GM23338 (cell line): ENCODE data around the gene TRPM1. TPM values are rescaled to one million over a fixed set of nuclear protein-coding genes. Genes with fewer than 3 reads are reported as not detected.

Experiments
- ATAC-seq: fragments of 200-7000 bp; cut with Tn5 transposase; 3 replicates; pipeline ENCODE4 v1.9.1; 2020
- DNase-seq: peaks from one replicate; pipeline ENCODE4 v3.0.0-alpha.2; 2015; ENCODE audit warnings: low spot score
- H2AFZ ChIP-seq: fragments of 200-600 bp; sonication (generic); 2 replicates; pipeline ENCODE4 v1.8.0; 2016; ENCODE audit warnings: antibody characterized with exemption, mild to moderate bottlenecking, moderate library complexity
- H3F3A ChIP-seq: fragments of 200-600 bp; sonication (generic); replicated peaks from 2 replicates; pipeline ENCODE4 v1.8.0; 2017; ENCODE audit warnings: antibody characterized with exemption, mixed run types, low read depth
- H3K27ac ChIP-seq: fragments of 200-600 bp; sonication (generic); 2 replicates; pipeline ENCODE4 v1.6.1; 2016; ENCODE audit warnings: low read depth
- H3K27me3 ChIP-seq: fragments of 200-600 bp; sonication (generic); 2 replicates; pipeline ENCODE4 v1.8.0; 2016; ENCODE audit warnings: mild to moderate bottlenecking, mixed run types, moderate library complexity; ENCODE audit not compliant: insufficient read depth
- H3K36me3 ChIP-seq: fragments of 200-600 bp; sonication (generic); 2 replicates; pipeline ENCODE4 v1.8.0; 2016; ENCODE audit warnings: mild to moderate bottlenecking; ENCODE audit not compliant: insufficient read depth
- H3K4me1 ChIP-seq: fragments of 200-600 bp; sonication (generic); 2 replicates; pipeline ENCODE4 v1.8.0; 2016; ENCODE audit warnings: mild to moderate bottlenecking, moderate library complexity; ENCODE audit not compliant: insufficient read depth
- H3K4me2 ChIP-seq: fragments of 200-600 bp; sonication (generic); 2 replicates; pipeline ENCODE4 v1.7.1; 2017; ENCODE audit warnings: mixed run types
- H3K4me3 ChIP-seq: fragments of 200-600 bp; sonication (generic); 2 replicates; pipeline ENCODE4 v1.6.1; 2016; ENCODE audit warnings: mixed run types
- H3K79me2 ChIP-seq: fragments of 200-600 bp; sonication (generic); replicated peaks from 2 replicates; pipeline ENCODE4 v1.8.0; 2017; ENCODE audit warnings: mild to moderate bottlenecking; ENCODE audit not compliant: insufficient read depth
- H3K9me2 ChIP-seq: fragments of 200-600 bp; sonication (generic); 2 replicates; pipeline ENCODE4 v1.8.0; 2017; ENCODE audit not compliant: insufficient read depth
- H4K20me1 ChIP-seq: fragments of 200-600 bp; sonication (generic); replicated peaks from 2 replicates; pipeline ENCODE4 v1.8.0; 2017; ENCODE audit warnings: mild to moderate bottlenecking; ENCODE audit not compliant: insufficient read depth
- H3K27ac Mint-ChIP-seq: 2 replicates; pipeline ENCODE4 v1.8.0; 2020; ENCODE audit warnings: inconsistent platforms, mild to moderate bottlenecking, moderate library complexity, mixed read lengths
- H3K27me3 Mint-ChIP-seq: 3 replicates; pipeline ENCODE4 v1.8.0; 2022; ENCODE audit warnings: low read depth, mild to moderate bottlenecking, moderate library complexity, mixed read lengths, inconsistent platforms; ENCODE audit not compliant: insufficient read depth, poor library complexity
- H3K36me3 Mint-ChIP-seq: 3 replicates; pipeline ENCODE4 v1.8.0; 2021; ENCODE audit warnings: low read depth, mild to moderate bottlenecking, inconsistent platforms, moderate library complexity, mixed read lengths
- H3K4me1 Mint-ChIP-seq: 3 replicates; pipeline ENCODE4 v1.8.0; 2020; ENCODE audit warnings: mild to moderate bottlenecking, inconsistent platforms, mixed read lengths
- H3K4me3 Mint-ChIP-seq: 3 replicates; pipeline ENCODE4 v1.8.0; 2021; ENCODE audit warnings: moderate library complexity, mild to moderate bottlenecking, inconsistent platforms, mixed read lengths
- H3K9me3 Mint-ChIP-seq: 3 replicates; pipeline ENCODE4 v1.8.0; 2020; ENCODE audit warnings: moderate library complexity, mild to moderate bottlenecking, inconsistent platforms, mixed read lengths
- CREB1 ChIP-seq: fragments of 250-450 bp; sonication (Bioruptor Pico); IDR thresholded peaks from 2 replicates; pipeline ENCODE4 v1.5.0; 2020; ENCODE audit warnings: low read depth, mild to moderate bottlenecking, moderate library complexity
- CTCF ChIP-seq, 2 experiments: fragments of 200-600 bp in 1 of 2; sonication (generic) in 1 of 2; conservative IDR thresholded peaks; 2 replicates each; pipeline versions ENCODE4 v1.5.1 to v1.6.1; 2016 to 2017; ENCODE audit warnings: antibody characterized with exemption in 2 of 2, low read depth in 2 of 2, mild to moderate bottlenecking in 2 of 2, moderate library complexity in 1 of 2
- EZH2 ChIP-seq: fragments of 200-600 bp; sonication (generic); IDR thresholded peaks from one replicate; pipeline ENCODE4 v1.8.0; 2017; ENCODE audit warnings: antibody characterized with exemption, mild to moderate bottlenecking, low read depth; ENCODE audit not compliant: unreplicated experiment
- EZH2phosphoT487 ChIP-seq: fragments of 200-600 bp; sonication (generic); IDR thresholded peaks from one replicate; pipeline ENCODE4 v1.8.1; 2018; ENCODE audit warnings: antibody characterized with exemption; ENCODE audit not compliant: unreplicated experiment
- JUNB ChIP-seq: IDR thresholded peaks from one replicate; pipeline ENCODE4 v1.6.1; 2016; ENCODE audit warnings: antibody characterized with exemption; ENCODE audit not compliant: unreplicated experiment
- NANOG ChIP-seq: IDR thresholded peaks from 2 replicates; pipeline ENCODE4 v1.6.1; 2016; ENCODE audit warnings: antibody characterized with exemption, borderline replicate concordance
- POLR2AphosphoS5 ChIP-seq: IDR thresholded peaks from 2 replicates; pipeline ENCODE4 v1.6.1; 2016; ENCODE audit warnings: antibody characterized with exemption, low read depth
- STAT1 ChIP-seq: IDR thresholded peaks from one replicate; pipeline ENCODE4 v1.6.1; 2016; ENCODE audit warnings: antibody characterized with exemption; ENCODE audit not compliant: unreplicated experiment
- ZNF462 ChIP-seq: fragments of 250-450 bp; sonication (Bioruptor Pico); IDR thresholded peaks from 2 replicates; pipeline ENCODE4 v1.5.0; 2020; ENCODE audit warnings: mild to moderate bottlenecking, moderate library complexity
- polyA plus RNA-seq: library from polyadenylated mRNA; unstranded; fragments of >200 nt; fragmentation: Nextera tagmentation; extraction: Ambion mirVana; gene quantifications from 2 replicates; pipeline ENCODE4 v1.2.1, GENCODE V29; 2016
- total RNA-seq: library from RNA; depleted of rRNA; stranded (reverse); fragments of >200 nt; shearing (Covaris generic); gene quantifications from 2 replicates; pipeline ENCODE4 v1.2.3, GENCODE V29; 2014
- TF ChIP-seq, protein P1 (sequence below): IDR thresholded peaks from 2 replicates; pipeline ENCODE4 v1.6.1; 2016; ENCODE audit warnings: antibody characterized with exemption
- TF ChIP-seq, protein P2 (sequence below): IDR thresholded peaks from one replicate; pipeline ENCODE4 v1.6.1; 2018; ENCODE audit warnings: antibody characterized with exemption; ENCODE audit not compliant: unreplicated experiment

The TRPM1 gene
- total and polyA plus RNA-seq, 2 experiments from 2014 or later, result 0.19 TPM; not detected in 1

DNA sequence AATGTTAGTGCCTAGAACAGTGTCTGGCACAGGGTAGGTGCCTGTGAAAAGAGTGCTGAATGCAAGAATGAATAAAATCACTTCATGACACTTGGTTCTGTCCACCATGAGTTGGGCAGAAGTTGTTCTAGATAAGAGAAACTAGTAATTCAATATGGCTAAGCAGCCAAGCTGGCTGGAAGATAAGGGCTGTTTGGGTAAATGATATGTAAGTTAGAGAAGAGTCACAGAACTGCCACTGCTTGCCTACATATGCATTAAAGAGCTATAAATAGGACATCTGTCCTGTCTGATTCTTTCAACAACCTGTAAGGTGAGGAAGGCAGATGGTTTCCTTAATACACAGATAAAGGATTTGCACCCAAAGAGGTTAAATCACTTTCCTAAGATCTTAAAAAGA lies 123.2 kb downstream of the TRPM1 start:
- Histone ChIP-seq H3K36me3 (no peaks in the 10 kb centered on the region), H3K4me2 (no peak overlapping the region), H3K9me2 (no peaks in the 10 kb centered on the region), H4K20me1 (peaks cover 1% of the 10 kb centered on the region; the same call in 1 of the 2 replicates), H3K27me3 (no peaks in the 10 kb centered on the region), H3F3A (no peaks in the 10 kb centered on the region), H3K79me2 (peaks cover 34% of the 10 kb centered on the region), H3K27ac (no peak overlapping the region), H3K4me1 (no peaks in the 10 kb centered on the region), H2AFZ (no peak overlapping the region), H3K4me3 (no peak overlapping the region)
- Mint-ChIP-seq H3K4me3 (no peak overlapping the region), H3K36me3 (no peaks in the 10 kb centered on the region), H3K27ac (no peak overlapping the region), H3K9me3 (no peaks in the 10 kb centered on the region), H3K27me3 (no peaks in the 10 kb centered on the region), H3K4me1 (no peaks in the 10 kb centered on the region; the same call in 2 of the 3 replicates)
- ATAC-seq (no peak), DNase-seq (no peak)
- TF ChIP-seq JUNB (no peak), EZH2phosphoT487 (no peak), STAT1 (no peak), CTCF (conservative IDR thresholded peaks at IDR 0.05; ENCODE audit: low read depth in 2 of 2) (no peak), EZH2 (no peak), POLR2AphosphoS5 (no peak), NANOG (no peak)
- TF ChIP-seq, protein P1, sequence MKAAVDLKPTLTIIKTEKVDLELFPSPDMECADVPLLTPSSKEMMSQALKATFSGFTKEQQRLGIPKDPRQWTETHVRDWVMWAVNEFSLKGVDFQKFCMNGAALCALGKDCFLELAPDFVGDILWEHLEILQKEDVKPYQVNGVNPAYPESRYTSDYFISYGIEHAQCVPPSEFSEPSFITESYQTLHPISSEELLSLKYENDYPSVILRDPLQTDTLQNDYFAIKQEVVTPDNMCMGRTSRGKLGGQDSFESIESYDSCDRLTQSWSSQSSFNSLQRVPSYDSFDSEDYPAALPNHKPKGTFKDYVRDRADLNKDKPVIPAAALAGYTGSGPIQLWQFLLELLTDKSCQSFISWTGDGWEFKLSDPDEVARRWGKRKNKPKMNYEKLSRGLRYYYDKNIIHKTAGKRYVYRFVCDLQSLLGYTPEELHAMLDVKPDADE, result no peak
- TF ChIP-seq, protein P2, sequence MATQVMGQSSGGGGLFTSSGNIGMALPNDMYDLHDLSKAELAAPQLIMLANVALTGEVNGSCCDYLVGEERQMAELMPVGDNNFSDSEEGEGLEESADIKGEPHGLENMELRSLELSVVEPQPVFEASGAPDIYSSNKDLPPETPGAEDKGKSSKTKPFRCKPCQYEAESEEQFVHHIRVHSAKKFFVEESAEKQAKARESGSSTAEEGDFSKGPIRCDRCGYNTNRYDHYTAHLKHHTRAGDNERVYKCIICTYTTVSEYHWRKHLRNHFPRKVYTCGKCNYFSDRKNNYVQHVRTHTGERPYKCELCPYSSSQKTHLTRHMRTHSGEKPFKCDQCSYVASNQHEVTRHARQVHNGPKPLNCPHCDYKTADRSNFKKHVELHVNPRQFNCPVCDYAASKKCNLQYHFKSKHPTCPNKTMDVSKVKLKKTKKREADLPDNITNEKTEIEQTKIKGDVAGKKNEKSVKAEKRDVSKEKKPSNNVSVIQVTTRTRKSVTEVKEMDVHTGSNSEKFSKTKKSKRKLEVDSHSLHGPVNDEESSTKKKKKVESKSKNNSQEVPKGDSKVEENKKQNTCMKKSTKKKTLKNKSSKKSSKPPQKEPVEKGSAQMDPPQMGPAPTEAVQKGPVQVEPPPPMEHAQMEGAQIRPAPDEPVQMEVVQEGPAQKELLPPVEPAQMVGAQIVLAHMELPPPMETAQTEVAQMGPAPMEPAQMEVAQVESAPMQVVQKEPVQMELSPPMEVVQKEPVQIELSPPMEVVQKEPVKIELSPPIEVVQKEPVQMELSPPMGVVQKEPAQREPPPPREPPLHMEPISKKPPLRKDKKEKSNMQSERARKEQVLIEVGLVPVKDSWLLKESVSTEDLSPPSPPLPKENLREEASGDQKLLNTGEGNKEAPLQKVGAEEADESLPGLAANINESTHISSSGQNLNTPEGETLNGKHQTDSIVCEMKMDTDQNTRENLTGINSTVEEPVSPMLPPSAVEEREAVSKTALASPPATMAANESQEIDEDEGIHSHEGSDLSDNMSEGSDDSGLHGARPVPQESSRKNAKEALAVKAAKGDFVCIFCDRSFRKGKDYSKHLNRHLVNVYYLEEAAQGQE, result no peak

- no peak for ATAC-seq
- no peak overlapping the region for H3K27ac ChIP-seq
- H3K9me2 ChIP-seq, result no peaks in the 10 kb centered on the region
- peaks cover 4% of the 10 kb centered on the region for H3K4me1 Mint-ChIP-seq
- no peaks in the 10 kb centered on the region for H3F3A ChIP-seq
- H3K4me3 ChIP-seq, result no peak overlapping the region
- H3K36me3 ChIP-seq, result no peaks in the 10 kb centered on the region
- H3K79me2 ChIP-seq, result peaks cover 9% of the 10 kb centered on the region
- no peak overlapping the region for H2AFZ ChIP-seq
- H3K4me1 ChIP-seq, result no peaks in the 10 kb centered on the region
- H4K20me1 ChIP-seq, result no peaks in the 10 kb centered on the region
- no peaks in the 10 kb centered on the region for H3K27me3 Mint-ChIP-seq
- no peak overlapping the region for H3K27ac Mint-ChIP-seq
- H3K4me2 ChIP-seq, result no peak overlapping the region
- H3K27me3 ChIP-seq, result no peaks in the 10 kb centered on the region
- H3K4me3 Mint-ChIP-seq, result no peak overlapping the region
- DNase-seq, result no peak
- no peaks in the 10 kb centered on the region for H3K9me3 Mint-ChIP-seq
- no peaks in the 10 kb centered on the region for H3K36me3 Mint-ChIP-seq
- TF ChIP-seq ZNF462 (CRISPR knock-in tag) (no peak), CREB1 (CRISPR knock-in tag) (no peak)
Measured at GRCh38 chr15:30974112-30974511, 127.4 kb downstream of the TRPM1 start.
